ENCODE measurements around the gene SEMA7A. TPM values are rescaled to one million over a fixed set of nuclear protein-coding genes. Genes with fewer than 3 reads are reported as not detected.
A peak's percentile ranks its signal among the peaks of the same experiment; 100 is the strongest.

Gene SEMA7A
- total and polyA plus RNA-seq, 9 of the 15 experiments (the other 6 are each of a cell fraction or from before 2014, with no cell fraction given): 0.04 to 8.2 (median 5.4) TPM; not detected in 1

DNA sequence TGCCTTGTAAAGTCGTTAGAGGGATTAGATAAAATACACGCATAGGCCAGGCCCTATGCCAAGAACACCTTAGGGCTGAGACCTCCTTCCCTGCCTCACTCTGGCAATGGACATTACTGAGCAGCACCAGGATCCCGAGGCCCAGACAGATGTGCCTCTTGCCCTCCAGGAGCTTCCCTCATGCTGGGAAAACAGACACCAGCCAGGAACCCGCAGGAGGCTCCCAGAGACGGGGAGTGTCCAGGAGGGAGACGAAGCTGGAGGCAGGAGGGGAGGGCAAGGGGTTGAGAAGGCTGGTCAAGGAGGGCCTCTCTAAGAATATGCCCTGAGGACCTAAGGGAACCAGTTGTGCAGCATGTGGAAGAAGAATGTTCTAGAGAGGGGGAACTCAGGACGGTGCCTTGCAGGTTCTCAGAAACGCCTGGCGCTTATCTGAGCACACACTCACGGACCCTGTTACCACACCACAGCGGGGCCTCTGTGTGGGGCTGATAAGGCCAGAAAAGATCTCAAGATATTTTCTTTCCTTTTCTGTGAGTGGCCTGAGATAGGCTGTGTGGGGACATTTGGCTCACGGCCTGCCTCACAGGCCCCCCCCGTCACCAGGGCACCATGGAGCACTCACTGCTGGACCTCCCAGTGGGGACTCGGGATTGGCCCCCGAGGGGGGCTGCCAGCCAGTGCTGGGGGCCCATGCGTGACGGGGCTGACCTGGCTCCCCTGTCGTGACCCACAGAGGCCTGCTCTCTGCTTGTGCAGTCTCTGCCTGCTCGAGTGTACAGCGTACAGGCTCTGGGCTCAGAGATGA, 44.3 kb downstream of the SEMA7A start (continued):
- no peak for TF ChIP-seq ILF3 (IDR thresholded peaks at IDR 0.05; ENCODE audit: borderline replicate concordance)
- no peak for TF ChIP-seq ZKSCAN3 (CRISPR knock-in tag; IDR thresholded peaks at IDR 0.05)
- TF ChIP-seq PRPF4 (IDR thresholded peaks at IDR 0.05; ENCODE audit: insufficient read depth, low read depth, low read length, poor library complexity, severe bottlenecking): no peak
- peak; percentile 99 for TF ChIP-seq LEF1 (IDR thresholded peaks at IDR 0.05)
- TF ChIP-seq RBM15 (IDR thresholded peaks at IDR 0.05; ENCODE audit: insufficient read depth, low read length): no peak
- no peak for TF ChIP-seq ZNF699 (CRISPR knock-in tag; IDR thresholded peaks at IDR 0.05; ENCODE audit: insufficient replicate concordance)
- no peak for TF ChIP-seq POLR3G (IDR thresholded peaks at IDR 0.05; ENCODE audit: extremely low read depth, insufficient read length, insufficient replicate concordance)
- TF ChIP-seq TSC22D4 (tag; IDR thresholded peaks at IDR 0.05): no peak
- peak; percentile 39; the same call in 1 of the 2 replicates for TF ChIP-seq RFX7 (CRISPR knock-in tag; IDR thresholded peaks at IDR 0.05)
- peak; percentile 63; the same call in 1 of the 2 replicates for TF ChIP-seq ZNF140 (CRISPR knock-in tag; IDR thresholded peaks at IDR 0.05)
- TF ChIP-seq SMARCB1 (IDR thresholded peaks at IDR 0.05; ENCODE audit: insufficient read length, low read depth): no peak
- TF ChIP-seq ZNF444 (CRISPR knock-in tag; IDR thresholded peaks at IDR 0.05): peak; percentile 42; the same call in 1 of the 2 replicates
- TF ChIP-seq SMARCE1 (IDR thresholded peaks at IDR 0.05): peak; percentile 100
- TF ChIP-seq SP2 (IDR thresholded peaks at IDR 0.05; ENCODE audit: extremely low read depth, low read depth, low read length, poor library complexity, severe bottlenecking): no peak
- TF ChIP-seq NEUROD1 (IDR thresholded peaks at IDR 0.05; ENCODE audit: borderline replicate concordance, low read depth, low read length, partially characterized antibody): peak; percentile 97
- TF ChIP-seq MEF2A (IDR thresholded peaks at IDR 0.05; ENCODE audit: control insufficient read depth, low read depth, low read length): peak; percentile 48; the same call in 1 of the 2 replicates
- peak; percentile 86 for TF ChIP-seq ZKSCAN8 (CRISPR knock-in tag; IDR thresholded peaks at IDR 0.05)
- TF ChIP-seq, protein P1, sequence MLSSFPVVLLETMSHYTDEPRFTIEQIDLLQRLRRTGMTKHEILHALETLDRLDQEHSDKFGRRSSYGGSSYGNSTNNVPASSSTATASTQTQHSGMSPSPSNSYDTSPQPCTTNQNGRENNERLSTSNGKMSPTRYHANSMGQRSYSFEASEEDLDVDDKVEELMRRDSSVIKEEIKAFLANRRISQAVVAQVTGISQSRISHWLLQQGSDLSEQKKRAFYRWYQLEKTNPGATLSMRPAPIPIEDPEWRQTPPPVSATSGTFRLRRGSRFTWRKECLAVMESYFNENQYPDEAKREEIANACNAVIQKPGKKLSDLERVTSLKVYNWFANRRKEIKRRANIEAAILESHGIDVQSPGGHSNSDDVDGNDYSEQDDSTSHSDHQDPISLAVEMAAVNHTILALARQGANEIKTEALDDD (IDR thresholded peaks at IDR 0.05): no peak
- peak; percentile 73 for TF ChIP-seq ZBTB17 (CRISPR knock-in tag; IDR thresholded peaks at IDR 0.05)
- TF ChIP-seq, protein P2, sequence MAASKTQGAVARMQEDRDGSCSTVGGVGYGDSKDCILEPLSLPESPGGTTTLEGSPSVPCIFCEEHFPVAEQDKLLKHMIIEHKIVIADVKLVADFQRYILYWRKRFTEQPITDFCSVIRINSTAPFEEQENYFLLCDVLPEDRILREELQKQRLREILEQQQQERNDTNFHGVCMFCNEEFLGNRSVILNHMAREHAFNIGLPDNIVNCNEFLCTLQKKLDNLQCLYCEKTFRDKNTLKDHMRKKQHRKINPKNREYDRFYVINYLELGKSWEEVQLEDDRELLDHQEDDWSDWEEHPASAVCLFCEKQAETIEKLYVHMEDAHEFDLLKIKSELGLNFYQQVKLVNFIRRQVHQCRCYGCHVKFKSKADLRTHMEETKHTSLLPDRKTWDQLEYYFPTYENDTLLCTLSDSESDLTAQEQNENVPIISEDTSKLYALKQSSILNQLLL (CRISPR knock-in tag; IDR thresholded peaks at IDR 0.05; ENCODE audit: borderline replicate concordance): no peak
- TF ChIP-seq, protein P3, sequence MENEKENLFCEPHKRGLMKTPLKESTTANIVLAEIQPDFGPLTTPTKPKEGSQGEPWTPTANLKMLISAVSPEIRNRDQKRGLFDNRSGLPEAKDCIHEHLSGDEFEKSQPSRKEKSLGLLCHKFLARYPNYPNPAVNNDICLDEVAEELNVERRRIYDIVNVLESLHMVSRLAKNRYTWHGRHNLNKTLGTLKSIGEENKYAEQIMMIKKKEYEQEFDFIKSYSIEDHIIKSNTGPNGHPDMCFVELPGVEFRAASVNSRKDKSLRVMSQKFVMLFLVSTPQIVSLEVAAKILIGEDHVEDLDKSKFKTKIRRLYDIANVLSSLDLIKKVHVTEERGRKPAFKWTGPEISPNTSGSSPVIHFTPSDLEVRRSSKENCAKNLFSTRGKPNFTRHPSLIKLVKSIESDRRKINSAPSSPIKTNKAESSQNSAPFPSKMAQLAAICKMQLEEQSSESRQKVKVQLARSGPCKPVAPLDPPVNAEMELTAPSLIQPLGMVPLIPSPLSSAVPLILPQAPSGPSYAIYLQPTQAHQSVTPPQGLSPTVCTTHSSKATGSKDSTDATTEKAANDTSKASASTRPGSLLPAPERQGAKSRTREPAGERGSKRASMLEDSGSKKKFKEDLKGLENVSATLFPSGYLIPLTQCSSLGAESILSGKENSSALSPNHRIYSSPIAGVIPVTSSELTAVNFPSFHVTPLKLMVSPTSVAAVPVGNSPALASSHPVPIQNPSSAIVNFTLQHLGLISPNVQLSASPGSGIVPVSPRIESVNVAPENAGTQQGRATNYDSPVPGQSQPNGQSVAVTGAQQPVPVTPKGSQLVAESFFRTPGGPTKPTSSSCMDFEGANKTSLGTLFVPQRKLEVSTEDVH (IDR thresholded peaks at IDR 0.05; ENCODE audit: low read depth, partially characterized antibody): peak; percentile 88
- peak; percentile 99 for TF ChIP-seq TEAD4 (IDR thresholded peaks at IDR 0.05; ENCODE audit: low read length)
- no peak for TF ChIP-seq TEAD4 (CRISPR knock-in tag; IDR thresholded peaks at IDR 0.05; ENCODE audit: borderline replicate concordance)
- peak; percentile 99 for TF ChIP-seq CBFA2T2 (conservative IDR thresholded peaks at IDR 0.05)

Measured in K562 (cell line).